ENCODE measurements around the gene KCNJ13.

Gene KCNJ13

GRCh38 chr2:232750135-232750671 is 26.2 kb downstream of the KCNJ13 start:
- H3K4me3 ChIP-seq (replicated peaks in 1 of 2; ENCODE audit: low read depth in 2 of 2, low read length in 2 of 2) = no peak overlapping the region
- TF ChIP-seq, protein P1, sequence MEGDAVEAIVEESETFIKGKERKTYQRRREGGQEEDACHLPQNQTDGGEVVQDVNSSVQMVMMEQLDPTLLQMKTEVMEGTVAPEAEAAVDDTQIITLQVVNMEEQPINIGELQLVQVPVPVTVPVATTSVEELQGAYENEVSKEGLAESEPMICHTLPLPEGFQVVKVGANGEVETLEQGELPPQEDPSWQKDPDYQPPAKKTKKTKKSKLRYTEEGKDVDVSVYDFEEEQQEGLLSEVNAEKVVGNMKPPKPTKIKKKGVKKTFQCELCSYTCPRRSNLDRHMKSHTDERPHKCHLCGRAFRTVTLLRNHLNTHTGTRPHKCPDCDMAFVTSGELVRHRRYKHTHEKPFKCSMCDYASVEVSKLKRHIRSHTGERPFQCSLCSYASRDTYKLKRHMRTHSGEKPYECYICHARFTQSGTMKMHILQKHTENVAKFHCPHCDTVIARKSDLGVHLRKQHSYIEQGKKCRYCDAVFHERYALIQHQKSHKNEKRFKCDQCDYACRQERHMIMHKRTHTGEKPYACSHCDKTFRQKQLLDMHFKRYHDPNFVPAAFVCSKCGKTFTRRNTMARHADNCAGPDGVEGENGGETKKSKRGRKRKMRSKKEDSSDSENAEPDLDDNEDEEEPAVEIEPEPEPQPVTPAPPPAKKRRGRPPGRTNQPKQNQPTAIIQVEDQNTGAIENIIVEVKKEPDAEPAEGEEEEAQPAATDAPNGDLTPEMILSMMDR (IDR thresholded peaks at IDR 0.05; ENCODE audit: low read depth, low read length) = no peak
- no peak for DNase-seq (ENCODE audit: low read depth in 2 of 2)

GRCh38 chr2:232749331-232749730 is 27.0 kb downstream of the KCNJ13 start:
- DNase-seq (ENCODE audit: low read depth in 2 of 2) = no peak
- TF ChIP-seq, protein P1 (IDR thresholded peaks at IDR 0.05; ENCODE audit: low read depth, low read length) = no peak

DNA sequence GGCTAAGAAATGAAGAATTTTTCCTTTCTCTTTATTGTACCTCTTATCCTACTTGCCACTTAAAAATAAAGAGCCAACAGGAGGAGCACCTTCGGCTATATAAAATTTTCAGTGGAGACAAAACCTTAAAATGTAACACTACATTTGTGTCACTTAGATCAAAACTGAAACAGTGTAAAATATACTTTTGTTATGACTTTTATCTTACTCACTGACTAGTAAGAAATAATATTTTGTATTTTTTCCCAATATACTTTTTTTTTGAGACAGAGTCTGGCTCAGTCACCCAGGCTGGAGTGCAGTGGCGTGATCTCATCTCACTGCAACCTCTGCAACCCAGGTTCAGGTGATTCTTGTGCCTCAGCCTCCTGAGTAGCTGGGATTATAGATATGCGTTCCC is 28.3 kb downstream of the KCNJ13 start:
- no peak overlapping the region for H3K4me3 ChIP-seq (replicated peaks in 1 of 2; ENCODE audit: low read depth in 2 of 2, low read length in 2 of 2)
- DNase-seq (ENCODE audit: low read depth in 2 of 2) = no peak
- TF ChIP-seq, protein P1 (IDR thresholded peaks at IDR 0.05; ENCODE audit: low read depth, low read length) = no peak

More at GRCh38 chr2:232749331-232749730, 27.0 kb downstream of the KCNJ13 start:
- H3K4me3 ChIP-seq (replicated peaks in 1 of 2; ENCODE audit: low read depth in 2 of 2, low read length in 2 of 2) = no peak overlapping the region

DNA sequence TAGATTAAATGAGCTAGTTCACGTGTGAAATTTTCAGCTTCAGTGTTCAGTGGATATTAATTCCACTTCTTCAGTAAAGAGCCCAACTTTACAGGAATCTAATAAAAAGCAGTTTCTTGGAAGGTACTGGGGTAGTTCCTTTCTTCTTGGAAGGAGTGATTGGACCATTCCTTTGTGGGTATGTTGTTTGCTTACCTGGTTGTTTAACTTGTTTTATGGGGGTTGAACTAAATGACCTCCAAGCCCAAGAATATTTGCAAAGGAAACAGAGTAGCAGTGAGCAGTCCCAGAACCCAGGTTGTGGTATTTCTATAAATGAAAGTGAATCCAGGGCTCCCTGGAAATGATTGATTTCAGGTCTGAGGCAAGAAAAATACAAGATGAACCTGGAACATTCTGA is 31.4 kb downstream of the KCNJ13 start:
- TF ChIP-seq, protein P1 (IDR thresholded peaks at IDR 0.05; ENCODE audit: low read depth, low read length) = no peak
- DNase-seq (ENCODE audit: low read depth in 2 of 2) = no peak

GRCh38 chr2:232741972-232742371 is 34.4 kb downstream of the KCNJ13 start:
- DNase-seq (ENCODE audit: low read depth in 2 of 2) = no peak
- TF ChIP-seq, protein P1 (IDR thresholded peaks at IDR 0.05; ENCODE audit: low read depth, low read length) = no peak

More for the DNA sequence above, 31.4 kb downstream of the KCNJ13 start:
- no peak overlapping the region for H3K4me3 ChIP-seq (replicated peaks in 1 of 2; ENCODE audit: low read depth in 2 of 2, low read length in 2 of 2)

DNA sequence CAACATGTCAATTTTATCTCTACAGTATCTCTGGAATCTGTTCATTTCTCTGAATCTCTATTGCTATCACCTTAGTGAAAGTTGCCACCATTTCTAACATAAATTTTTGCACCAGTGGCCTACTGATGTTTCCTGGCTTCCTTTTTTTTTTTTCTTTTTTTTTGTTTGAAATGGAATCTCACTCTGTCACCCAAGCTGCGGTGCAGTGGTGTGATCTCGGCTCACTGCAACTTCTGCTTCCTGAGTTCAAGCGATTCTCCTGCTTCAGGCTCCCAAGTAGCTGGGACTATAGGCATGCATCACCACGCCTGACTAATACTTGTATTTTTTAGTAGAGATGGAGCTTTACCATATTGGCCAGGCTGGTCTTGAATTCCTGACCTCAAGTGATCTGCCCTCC is 35.1 kb downstream of the KCNJ13 start:
- TF ChIP-seq, protein P1 (IDR thresholded peaks at IDR 0.05; ENCODE audit: low read depth, low read length) = no peak
- H3K4me3 ChIP-seq (replicated peaks in 1 of 2; ENCODE audit: low read depth in 2 of 2, low read length in 2 of 2) = no peak overlapping the region
- no peak for DNase-seq (ENCODE audit: low read depth in 2 of 2)

More at GRCh38 chr2:232741972-232742371, 34.4 kb downstream of the KCNJ13 start:
- no peak overlapping the region for H3K4me3 ChIP-seq (replicated peaks in 1 of 2; ENCODE audit: low read depth in 2 of 2, low read length in 2 of 2)

- TF ChIP-seq, protein P1 (IDR thresholded peaks at IDR 0.05; ENCODE audit: low read depth, low read length) = no peak
- no peak overlapping the region for H3K4me3 ChIP-seq (replicated peaks in 1 of 2; ENCODE audit: low read depth in 2 of 2, low read length in 2 of 2)
- no peak for DNase-seq (ENCODE audit: low read depth in 2 of 2)
Measured at GRCh38 chr2:232731470-232731869, 44.9 kb downstream of the KCNJ13 start.

All from cardiac fibroblast (primary cell).